Sigmoid colon (tissue), 7 donors: ENCODE measurements around the gene PPP1R15A. TPM values are rescaled to one million over a fixed set of nuclear protein-coding genes. Genes with fewer than 3 reads are reported as not detected.
A peak's percentile ranks its signal among the peaks of the same experiment; 100 is the strongest.

ENCODE experiments used
- DNase-seq: peaks from one replicate; pipeline ENCODE4 v3.0.0-alpha.2; 2019
- H3K27ac ChIP-seq, 4 donors: fragments of 200-600 bp; sonication (generic); one replicate each; pipeline ENCODE4 v1.5.1; 2016 to 2019; ENCODE audit warnings: mild to moderate bottlenecking in 1 of 4
- H3K27me3 ChIP-seq, 3 donors: fragments of 200-600 bp; sonication (generic); one replicate each; pipeline ENCODE4 v1.5.1; 2019; ENCODE audit warnings: mild to moderate bottlenecking in 1 of 3
- H3K36me3 ChIP-seq, 4 donors: fragments of 200-600 bp; sonication (generic); one replicate each; pipeline ENCODE4 v1.5.1; 2016 to 2019
- H3K4me1 ChIP-seq, 4 donors: fragments of 200-600 bp; sonication (generic); one replicate each; pipeline ENCODE4 v1.5.1; 2017 to 2019
- H3K4me3 ChIP-seq, 4 donors: fragments of 200-600 bp; sonication (generic); one replicate each; pipeline ENCODE4 v1.5.1; 2017 to 2019; ENCODE audit warnings: mild to moderate bottlenecking in 2 of 4, moderate library complexity in 1 of 4
- H3K9me3 ChIP-seq, 4 donors: fragments of 200-600 bp in 3 of 4; sonication (generic) in 3 of 4; one replicate each; pipeline versions ENCODE4 v1.5.1 to v1.6.1; 2013 to 2019
- EP300 ChIP-seq, 4 donors: sonication (generic); formaldehyde crosslinking; IDR thresholded peaks; one replicate each; pipeline ENCODE4 v1.6.1; 2017; ENCODE audit warnings: antibody characterized with exemption in 4 of 4
- POLR2A ChIP-seq, 2 donors: fragments of 450-650 bp; IDR thresholded peaks; one replicate each; pipeline ENCODE4 v1.6.1; 2016; ENCODE audit warnings: antibody characterized with exemption in 2 of 2, mild to moderate bottlenecking in 2 of 2, moderate library complexity in 2 of 2
- POLR2AphosphoS5 ChIP-seq, 4 donors: sonication (generic); formaldehyde crosslinking; IDR thresholded peaks; one replicate each; pipeline ENCODE4 v1.6.1; 2017; ENCODE audit warnings: antibody characterized with exemption in 4 of 4
- WGBS, 2 donors: extraction: QIAGEN DNeasy Blood & Tissue Kit; methylation state at CpG; one replicate each; pipeline ENCODE4 v1.1.7; 2013; 5-methylcytosine and 5-hydroxymethylcytosine counted together
- intact Hi-C: fragments of 100-400 bp; cut with DNase I; formaldehyde crosslinking; loops from one replicate; pipeline ENCODE4 v1.15.1; 2023
- polyA plus RNA-seq, 3 donors: library from polyadenylated mRNA; stranded (reverse); fragments of 200-250 nt; gene quantifications; one replicate each; pipeline ENCODE4 v1.2.3, GENCODE V29; 2013
- total RNA-seq, 4 donors: library from RNA; depleted of rRNA; stranded (reverse); fragments of >200 nt; gene quantifications; one replicate each; pipeline ENCODE4 v1.1.0, GENCODE V29; 2016
- TF ChIP-seq, protein P1 (sequence below), 4 experiments: fragments of 450-650 bp in 3 of 4; fragments of 200-600 bp in 1 of 4; IDR thresholded peaks; one replicate each; pipeline ENCODE4 v1.5.1; 2016 to 2019; ENCODE audit warnings: antibody characterized with exemption in 4 of 4, mild to moderate bottlenecking in 3 of 4, moderate library complexity in 2 of 4
- donor health status: healthy with polysubstance abuse.
- donor health status: Bipolar disorder and iron deficiency.
- donor health status: healthy.

PPP1R15A gene
- total RNA-seq = 10 to 100 TPM; 22.1 to 69.8 (median 31.2) TPM
- 10 to 100 TPM; 43.2 to 60.8 (median 55.9) TPM for polyA plus RNA-seq

DNA sequence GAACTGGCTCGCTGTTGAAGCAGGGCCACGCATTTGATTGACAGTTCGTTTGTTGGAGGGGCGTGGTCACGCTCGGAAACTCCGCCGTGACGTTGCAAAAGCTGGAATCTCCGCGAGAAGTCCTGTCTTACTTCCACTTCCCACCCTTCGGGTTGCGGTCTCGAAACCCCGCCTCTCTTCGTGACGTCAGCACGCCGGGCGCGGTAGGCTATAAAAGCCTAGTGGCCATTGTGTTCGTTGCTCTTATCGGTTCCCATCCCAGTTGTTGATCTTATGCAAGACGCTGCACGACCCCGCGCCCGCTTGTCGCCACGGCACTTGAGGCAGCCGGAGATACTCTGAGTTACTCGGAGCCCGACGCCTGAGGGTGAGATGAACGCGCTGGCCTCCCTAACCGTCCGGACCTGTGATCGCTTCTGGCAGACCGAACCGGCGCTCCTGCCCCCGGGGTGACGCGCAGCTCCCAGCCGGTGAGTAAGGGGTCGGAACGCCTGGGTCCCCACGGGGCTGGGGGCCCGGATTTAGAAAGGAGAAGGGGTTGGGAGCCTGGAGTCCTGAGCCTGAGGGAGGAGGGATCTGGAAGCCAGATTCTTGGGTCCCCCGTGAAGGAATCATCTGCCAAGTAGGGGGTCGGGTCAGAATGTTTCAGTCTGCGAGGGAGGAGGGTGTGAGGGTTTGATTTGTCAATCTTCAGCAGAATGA, at the start of gene PPP1R15A:
Gene PPP1R15A, plus strand, starts transcription at position 240 of the 702 bp plus-strand sequence. CDS start 813 bp downstream, outside the sequence.
- H3K27ac ChIP-seq = peak within 1 kb of the TSS; percentile 99 to 100 (median 100)
- WGBS, 2 donors = 0% methylated on average over 53 of the region's 53 CpGs
- H3K9me3 ChIP-seq = no peaks in the 10 kb centered on the region
- DNase-seq = peak; percentile 99
- H3K4me3 ChIP-seq = peak within 1 kb of the TSS; percentile 93 to 100 (median 94)
- H3K4me1 ChIP-seq = peaks cover 0 to 65% (median 55%) of the 10 kb centered on the region in 4 donors
- no peaks in the 10 kb centered on the region for H3K27me3 ChIP-seq
- intact Hi-C loops = loop anchor here (5.0 to 10.0 kb wide), 2 partner anchors 548 to 720 kb away; partner anchors contain the start of genes EMP3 and PRR12
- TF ChIP-seq EP300 (IDR thresholded peaks at IDR 0.05) (peak in 1 of 4 donors; percentile 66), POLR2AphosphoS5 (IDR thresholded peaks at IDR 0.05) (peak; percentile 100), POLR2A (IDR thresholded peaks at IDR 0.05) (peak; percentile 99)
- TF ChIP-seq, protein P1, sequence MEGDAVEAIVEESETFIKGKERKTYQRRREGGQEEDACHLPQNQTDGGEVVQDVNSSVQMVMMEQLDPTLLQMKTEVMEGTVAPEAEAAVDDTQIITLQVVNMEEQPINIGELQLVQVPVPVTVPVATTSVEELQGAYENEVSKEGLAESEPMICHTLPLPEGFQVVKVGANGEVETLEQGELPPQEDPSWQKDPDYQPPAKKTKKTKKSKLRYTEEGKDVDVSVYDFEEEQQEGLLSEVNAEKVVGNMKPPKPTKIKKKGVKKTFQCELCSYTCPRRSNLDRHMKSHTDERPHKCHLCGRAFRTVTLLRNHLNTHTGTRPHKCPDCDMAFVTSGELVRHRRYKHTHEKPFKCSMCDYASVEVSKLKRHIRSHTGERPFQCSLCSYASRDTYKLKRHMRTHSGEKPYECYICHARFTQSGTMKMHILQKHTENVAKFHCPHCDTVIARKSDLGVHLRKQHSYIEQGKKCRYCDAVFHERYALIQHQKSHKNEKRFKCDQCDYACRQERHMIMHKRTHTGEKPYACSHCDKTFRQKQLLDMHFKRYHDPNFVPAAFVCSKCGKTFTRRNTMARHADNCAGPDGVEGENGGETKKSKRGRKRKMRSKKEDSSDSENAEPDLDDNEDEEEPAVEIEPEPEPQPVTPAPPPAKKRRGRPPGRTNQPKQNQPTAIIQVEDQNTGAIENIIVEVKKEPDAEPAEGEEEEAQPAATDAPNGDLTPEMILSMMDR (IDR thresholded peaks at IDR 0.05) = peak in 3 of 4 experiments; percentile 20 to 37 (median 29)
- H3K36me3 ChIP-seq = peaks cover 5 to 39% (median 15%) of the 10 kb centered on the region in 4 donors

DNA sequence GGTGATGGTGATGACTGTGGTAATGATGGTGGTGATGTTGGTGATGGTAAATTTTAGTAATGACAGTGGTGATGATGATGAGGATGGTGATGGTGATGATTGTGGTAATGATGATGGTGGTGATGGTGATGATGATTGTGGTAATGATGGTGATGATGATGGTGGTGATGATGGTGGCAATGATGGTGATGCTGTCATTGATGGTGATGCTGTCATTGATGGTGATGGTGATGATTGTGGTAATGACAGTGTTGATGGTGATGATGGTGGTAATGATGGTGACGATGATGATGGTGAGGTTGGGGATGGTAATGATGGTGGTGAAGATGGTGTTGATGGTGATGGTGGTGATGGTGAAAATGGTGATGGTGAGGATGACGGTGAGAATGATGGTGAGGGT, 49.7 kb upstream of the PPP1R15A start:
- no peaks in the 10 kb centered on the region for H3K36me3 ChIP-seq
- WGBS, 2 donors = 96 to 97% methylated on average over 2 of the region's 2 CpGs
- no peak for TF ChIP-seq POLR2AphosphoS5 (IDR thresholded peaks at IDR 0.05)
- TF ChIP-seq EP300 (IDR thresholded peaks at IDR 0.05) = no peak
- TF ChIP-seq, protein P1 (IDR thresholded peaks at IDR 0.05) = no peak
- TF ChIP-seq POLR2A (IDR thresholded peaks at IDR 0.05) = no peak

DNA sequence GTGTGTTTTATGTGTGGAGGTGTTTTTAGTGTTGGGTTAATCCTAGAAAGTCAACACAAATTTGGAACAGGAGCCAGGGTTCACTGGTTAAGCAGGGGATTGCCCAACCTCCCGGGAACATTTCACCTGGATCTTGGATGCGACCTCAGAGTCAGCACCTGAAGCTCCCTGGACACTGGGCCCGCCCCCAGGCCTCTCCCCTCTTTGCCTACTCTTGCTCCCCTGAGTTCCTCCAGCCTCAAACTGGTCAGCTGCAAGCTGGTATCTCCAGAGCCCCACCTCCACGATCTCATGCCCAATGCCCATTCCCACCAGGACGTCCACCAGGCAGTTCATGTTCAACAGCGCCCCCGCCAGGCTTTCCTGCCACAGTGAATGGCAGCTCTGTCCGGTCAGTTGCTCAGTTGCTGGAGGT, 45.6 kb upstream of the PPP1R15A start:
- 52 to 79% methylated on average over 8 of the region's 8 CpGs for WGBS, 2 donors
- Histone ChIP-seq H3K27ac (no peak overlapping the region), H3K27me3 (no peaks in the 10 kb centered on the region), H3K4me3 (no peak overlapping the region), H3K9me3 (no peaks in the 10 kb centered on the region), H3K4me1 (no peaks in the 10 kb centered on the region), H3K36me3 (peaks cover 0 to 13% (median 0%) of the 10 kb centered on the region in 4 donors)
- TF ChIP-seq POLR2A (IDR thresholded peaks at IDR 0.05) = no peak
- intact Hi-C loops = no loop called here
- DNase-seq = no peak

More for the DNA sequence above, 49.7 kb upstream of the PPP1R15A start:
- Histone ChIP-seq H3K9me3 (no peaks in the 10 kb centered on the region), H3K27me3 (no peaks in the 10 kb centered on the region), H3K4me3 (no peak overlapping the region), H3K27ac (no peak overlapping the region), H3K4me1 (peaks cover 0 to 12% (median 2%) of the 10 kb centered on the region in 4 donors)
- intact Hi-C loops = no loop called here
- DNase-seq = no peak

DNA sequence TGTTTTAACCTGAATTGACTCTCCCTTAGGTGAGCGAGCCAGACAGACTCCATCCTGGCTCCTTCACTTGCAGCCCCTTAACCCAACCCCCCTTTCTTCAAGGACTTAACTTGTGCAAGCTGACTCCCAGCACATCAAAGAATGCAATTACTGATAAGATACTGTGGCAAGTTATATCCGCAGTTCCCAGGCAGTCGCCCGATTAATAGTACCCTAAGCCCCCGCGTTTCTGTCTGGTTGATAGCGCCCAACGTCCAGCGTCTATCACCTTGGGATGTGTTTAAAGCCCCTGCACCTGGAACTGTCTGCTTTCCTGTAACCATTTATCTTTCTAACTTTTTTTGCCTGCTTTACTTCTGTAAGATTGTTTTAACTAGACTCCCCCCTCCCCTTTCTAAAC, 42.1 kb upstream of the PPP1R15A start:
- Histone ChIP-seq H3K27ac (no peak overlapping the region), H3K27me3 (no peaks in the 10 kb centered on the region), H3K4me3 (no peak overlapping the region), H3K9me3 (no peaks in the 10 kb centered on the region), H3K4me1 (no peaks in the 10 kb centered on the region), H3K36me3 (peaks cover 0 to 34% (median 2%) of the 10 kb centered on the region in 4 donors)
- TF ChIP-seq POLR2A (IDR thresholded peaks at IDR 0.05) (no peak), POLR2AphosphoS5 (IDR thresholded peaks at IDR 0.05) (no peak), EP300 (IDR thresholded peaks at IDR 0.05) (no peak)
- TF ChIP-seq, protein P1 (IDR thresholded peaks at IDR 0.05) = no peak
- intact Hi-C loops = no loop called here
- 89% methylated on average over 9 of the region's 9 CpGs for WGBS, 2 donors
- no peak for DNase-seq

DNA sequence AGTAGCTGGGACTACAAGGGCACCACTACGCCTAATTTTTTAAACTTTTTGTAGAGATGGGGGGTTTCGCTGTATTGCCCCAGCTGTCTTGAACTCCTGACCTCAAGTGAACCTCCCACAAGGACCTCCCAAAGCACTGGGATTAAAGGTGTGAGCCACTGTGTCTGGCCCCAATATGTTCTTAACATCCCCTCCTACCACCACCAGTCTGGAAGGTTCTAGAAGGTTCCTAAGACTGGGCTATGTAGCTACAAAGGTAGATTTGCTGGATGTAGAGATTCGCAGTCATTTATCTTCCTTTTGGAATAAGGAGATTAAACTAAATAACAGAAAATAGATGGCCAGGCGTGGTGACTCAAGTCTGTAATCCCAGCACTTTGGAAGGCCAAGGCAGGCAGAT, 41.3 kb upstream of the PPP1R15A start:
- Histone ChIP-seq H3K9me3 (no peaks in the 10 kb centered on the region), H3K27me3 (no peaks in the 10 kb centered on the region), H3K27ac (no peak overlapping the region), H3K4me3 (no peak overlapping the region), H3K4me1 (peaks cover 0 to 8% (median 4%) of the 10 kb centered on the region in 4 donors), H3K36me3 (peaks cover 0 to 34% (median 2%) of the 10 kb centered on the region in 4 donors)
- WGBS, 2 donors = 91 to 93% methylated on average over 4 of the region's 4 CpGs
- DNase-seq = no peak
- intact Hi-C loops = no loop called here
- TF ChIP-seq EP300 (IDR thresholded peaks at IDR 0.05) (no peak), POLR2A (IDR thresholded peaks at IDR 0.05) (no peak), POLR2AphosphoS5 (IDR thresholded peaks at IDR 0.05) (no peak)
- TF ChIP-seq, protein P1 (IDR thresholded peaks at IDR 0.05) = no peak
